HCT116 (cell line): ENCODE data around the gene CWC27. TPM values are rescaled to one million over a fixed set of nuclear protein-coding genes. Genes with fewer than 3 reads are reported as not detected.

Experiments used
- ATAC-seq: fragments of 200-7000 bp; cut with Tn5 transposase; 2 replicates; pipeline ENCODE4 v1.9.1; 2020; ENCODE audit warnings: mild to moderate bottlenecking, moderate library complexity
- BruUV-seq: library from RNA; stranded (reverse); fragments of 400-500 nt; replicated peaks from 2 replicates; lab custom pipeline; 2021; lab: Mats Ljungman, UMichigan
- CTCF ChIA-PET: fragments of 300-600 bp; sonication (Branson Sonifier 250); formaldehyde crosslinking; loops from one replicate; lab custom pipeline; 2021; ENCODE audit warnings: antibody characterized with exemption; lab: Charles Lee
- POLR2A ChIA-PET: fragments of 300-600, 350-600 bp; sonication (Branson Sonifier 250); formaldehyde crosslinking; loops from one replicate; lab custom pipeline; 2021; ENCODE audit warnings: antibody characterized with exemption; lab: Charles Lee
- RAD21 ChIA-PET, 2 experiments: fragments of 300-600 bp; sonication (Branson Sonifier 250); formaldehyde crosslinking; loops; one replicate each; lab custom pipeline; 2023; ENCODE audit warnings: low total read pairs in 2 of 2; ENCODE audit not compliant: uncharacterized antibody in 2 of 2, unreplicated experiment in 2 of 2, low non-redundant PET in 1 of 2; lab: Charles Lee
- DNase-seq: peaks from one replicate; pipeline ENCODE4 v3.0.0-alpha.2; 2010; ENCODE audit warnings: low read depth, low spot score
- H2AFZ ChIP-seq: fragments of 200-600 bp; shearing (Covaris generic), sonication (generic); 2 replicates; pipeline ENCODE4 v1.6.1; 2017; ENCODE audit warnings: low read depth, mixed run types, mixed read lengths, antibody characterized with exemption, low read length; ENCODE audit not compliant: poor library complexity, severe bottlenecking
- H3K27ac ChIP-seq: 2 replicates; pipeline ENCODE4 v1.5.1; 2012; ENCODE audit warnings: low read depth, low read length
- H3K27me3 ChIP-seq: fragments of 200-600 bp; sonication (generic); 2 replicates; pipeline ENCODE4 v1.6.1; 2016; ENCODE audit warnings: mixed run types, low read length, mixed read lengths; ENCODE audit not compliant: insufficient read depth
- H3K36me3 ChIP-seq, 2 experiments: fragments of 200-500 bp in 1 of 2; fragments of 200-600 bp in 1 of 2; sonication (Bioruptor generic) in 1 of 2; sonication (generic) in 1 of 2; 2 replicates each; pipeline versions ENCODE4 v1.5.1 to v1.6.1; 2014 to 2016; ENCODE audit warnings: low read length in 2 of 2, inconsistent platforms in 1 of 2, mixed read lengths in 1 of 2, mixed run types in 1 of 2; ENCODE audit not compliant: insufficient read depth in 2 of 2, control insufficient read depth in 1 of 2
- H3K4me1 ChIP-seq, 2 experiments: fragments of 200-600 bp in 1 of 2; sonication (generic) in 1 of 2; 2 replicates each; pipeline versions ENCODE4 v1.5.1 to v1.6.1; 2012 to 2017; ENCODE audit warnings: low read length in 2 of 2, inconsistent platforms in 1 of 2, mild to moderate bottlenecking in 1 of 2, mixed read lengths in 1 of 2, mixed run types in 1 of 2, moderate library complexity in 1 of 2; ENCODE audit not compliant: insufficient read depth in 2 of 2, control insufficient read depth in 1 of 2
- H3K4me2 ChIP-seq: fragments of 200-600 bp; sonication (generic); 2 replicates; pipeline ENCODE4 v1.6.1; 2017; ENCODE audit warnings: mixed run types, low read length, mixed read lengths
- H3K4me3 ChIP-seq, 2 experiments: fragments of 200-600 bp in 1 of 2; sonication (generic) in 1 of 2; replicated peaks in 1 of 2; 2 replicates each; pipeline ENCODE4 v1.5.1; 2011 to 2016; ENCODE audit warnings: low read length in 2 of 2, control low read depth in 1 of 2, low read depth in 1 of 2, mild to moderate bottlenecking in 1 of 2, mixed read lengths in 1 of 2, mixed run types in 1 of 2
- H3K79me2 ChIP-seq: fragments of 200-600 bp; sonication (generic); 2 replicates; pipeline ENCODE4 v1.6.1; 2017; ENCODE audit warnings: mild to moderate bottlenecking, mixed run types, low read length, moderate library complexity, mixed read lengths; ENCODE audit not compliant: insufficient read depth
- H3K9ac ChIP-seq: fragments of 200-600 bp; sonication (generic); 2 replicates; pipeline ENCODE4 v1.6.1; 2016; ENCODE audit warnings: low read length, mixed read lengths
- H3K9me2 ChIP-seq: fragments of 200-600 bp; sonication (generic), shearing (Covaris generic); 2 replicates; pipeline ENCODE4 v1.6.1; 2017; ENCODE audit warnings: mixed run types, mild to moderate bottlenecking, moderate library complexity; ENCODE audit not compliant: insufficient read depth
- H3K9me3 ChIP-seq, 2 experiments: fragments of 200-500 bp in 1 of 2; fragments of 200-600 bp in 1 of 2; sonication (Bioruptor generic) in 1 of 2; sonication (generic) in 1 of 2; 2 replicates each; pipeline ENCODE4 v1.6.1; 2014 to 2017; ENCODE audit warnings: low read length in 2 of 2, mixed read lengths in 2 of 2, inconsistent platforms in 1 of 2, low read depth in 1 of 2, mild to moderate bottlenecking in 1 of 2, mixed run types in 1 of 2, moderate library complexity in 1 of 2; ENCODE audit not compliant: control insufficient read depth in 1 of 2, insufficient read depth in 1 of 2
- H4K20me1 ChIP-seq: fragments of 200-600 bp; sonication (generic), shearing (Covaris generic); 2 replicates; pipeline ENCODE4 v1.6.1; 2017; ENCODE audit warnings: mixed run types, mild to moderate bottlenecking, moderate library complexity; ENCODE audit not compliant: insufficient read depth
- ATF3 ChIP-seq: IDR thresholded peaks from 2 replicates; pipeline ENCODE4 v1.6.1; 2012
- CBX3 ChIP-seq: IDR thresholded peaks from 2 replicates; pipeline ENCODE4 v1.6.1; 2012; ENCODE audit warnings: low read depth
- CEBPB ChIP-seq: IDR thresholded peaks from 2 replicates; pipeline ENCODE4 v1.6.1; 2012; ENCODE audit warnings: low read depth
- CTCF ChIP-seq, 3 experiments: fragments of 200-600 bp in 1 of 3; sonication (generic) in 1 of 3; IDR thresholded peaks in 2 of 3; conservative IDR thresholded peaks in 1 of 3; 2 replicates each; pipeline ENCODE4 v1.5.1; 2012 to 2017; ENCODE audit warnings: low read depth in 2 of 3, low read length in 2 of 3, antibody characterized with exemption in 1 of 3, borderline replicate concordance in 1 of 3, control low read depth in 1 of 3, mild to moderate bottlenecking in 1 of 3, mixed read lengths in 1 of 3, mixed run types in 1 of 3, moderate library complexity in 1 of 3; ENCODE audit not compliant: insufficient read depth in 1 of 3
- EZH2 ChIP-seq: fragments of 200-600 bp; sonication (generic); IDR thresholded peaks from 2 replicates; pipeline ENCODE4 v1.6.1; 2017; ENCODE audit warnings: antibody characterized with exemption, mixed run types
- EZH2phosphoT487 ChIP-seq: fragments of 200-600 bp; IDR thresholded peaks from 2 replicates; pipeline ENCODE4 v1.6.1; 2018; ENCODE audit warnings: antibody characterized with exemption, borderline replicate concordance
- FOSL1 ChIP-seq: IDR thresholded peaks from 2 replicates; pipeline ENCODE4 v1.6.1; 2012; ENCODE audit warnings: low read depth
- JUND ChIP-seq: IDR thresholded peaks from 2 replicates; pipeline ENCODE4 v1.6.1; 2012
- MAX ChIP-seq: IDR thresholded peaks from 2 replicates; pipeline ENCODE4 v1.6.1; 2012
- POLR2A ChIP-seq: IDR thresholded peaks from 2 replicates; pipeline ENCODE4 v1.7.0; 2011; ENCODE audit warnings: borderline replicate concordance; ENCODE audit not compliant: insufficient read depth, insufficient read length; ENCODE audit errors: extremely low read depth
- POLR2AphosphoS5 ChIP-seq: IDR thresholded peaks from 2 replicates; pipeline ENCODE4 v1.6.1; 2011; ENCODE audit warnings: mild to moderate bottlenecking, low read depth, low read length, moderate library complexity
- SIN3A ChIP-seq: IDR thresholded peaks from 2 replicates; pipeline ENCODE4 v1.6.1; 2012; ENCODE audit warnings: low read depth
- SP1 ChIP-seq: IDR thresholded peaks from 2 replicates; pipeline ENCODE4 v1.6.1; 2012; ENCODE audit warnings: low read depth
- YY1 ChIP-seq: IDR thresholded peaks from 2 replicates; pipeline ENCODE4 v1.6.1; 2011; ENCODE audit warnings: low read length, low read depth, moderate library complexity, mild to moderate bottlenecking; ENCODE audit not compliant: insufficient replicate concordance; ENCODE audit errors: extremely low read depth
- ZFX ChIP-seq: fragments of 450-650 bp; IDR thresholded peaks from 2 replicates; pipeline ENCODE4 v1.6.1; 2017
- ZNF274 ChIP-seq: fragments of 200-500 bp; sonication (Bioruptor generic); IDR thresholded peaks from 2 replicates; pipeline ENCODE4 v1.6.1; 2014; ENCODE audit warnings: mild to moderate bottlenecking, low read depth, low read length, inconsistent platforms
- intact Hi-C: fragments of 100-400 bp; cut with micrococcal nuclease; formaldehyde crosslinking; loops from 2 replicates; pipeline ENCODE4 v1.10.0; 2022
- total RNA-seq: library from RNA; stranded (reverse); gene quantifications from one replicate; pipeline ENCODE4 v1.2.1, GENCODE V29; 2021; ENCODE audit not compliant: unreplicated experiment

Gene CWC27
- total RNA-seq, 1 experiment from 2014 or later, result 29.1 TPM

GRCh38 chr5:65062469-65063083 lies 293.8 kb downstream of the CWC27 start:
- Histone ChIP-seq H3K4me3 (no peak overlapping the region), H3K9me3 (no peaks in the 10 kb centered on the region), H3K9me2 (no peaks in the 10 kb centered on the region), H3K27me3 (no peaks in the 10 kb centered on the region), H4K20me1 (no peaks in the 10 kb centered on the region), H2AFZ (no peak overlapping the region), H3K4me1 (no peaks in the 10 kb centered on the region)
- POLR2A ChIA-PET, result no interaction called here
- TF ChIP-seq CEBPB (no peak), FOSL1 (no peak), ZNF274 (no peak), CTCF (IDR thresholded peaks at IDR 0.05 in 2 of 3, conservative IDR thresholded peaks at IDR 0.05 in 1 of 3; ENCODE audit: borderline replicate concordance in 1 of 3, insufficient read depth in 1 of 3, low read depth in 2 of 3, low read length in 2 of 3) (no peak), YY1 (no peak), POLR2A (no peak)
- TF ChIP-seq, all 23 proteins: peak for 0
- no peak overlapping the region for H3K9ac ChIP-seq
- ChIA-PET RAD21 (no interaction called here), CTCF (no interaction called here)
- no peak for ATAC-seq
- no peaks in the 10 kb centered on the region for H3K36me3 ChIP-seq
- BruUV-seq, result no TSS peak
- no peaks in the 10 kb centered on the region for H3K79me2 ChIP-seq
- intact Hi-C loops, result no loop called here
- no peak overlapping the region for H3K27ac ChIP-seq
- no peak overlapping the region for H3K4me2 ChIP-seq
- no peak for DNase-seq

- ChIA-PET CTCF (no interaction called here), POLR2A (no interaction called here), RAD21 (no interaction called here)
- Histone ChIP-seq H2AFZ (no peak overlapping the region), H3K27me3 (no peaks in the 10 kb centered on the region), H3K36me3 (no peaks in the 10 kb centered on the region), H4K20me1 (no peaks in the 10 kb centered on the region), H3K4me1 (no peaks in the 10 kb centered on the region), H3K4me2 (no peak overlapping the region), H3K9ac (no peak overlapping the region), H3K9me3 (no peaks in the 10 kb centered on the region), H3K4me3 (no peak overlapping the region), H3K27ac (no peak overlapping the region), H3K9me2 (no peaks in the 10 kb centered on the region), H3K79me2 (no peaks in the 10 kb centered on the region)
- BruUV-seq, result no TSS peak
- DNase-seq (no peak), ATAC-seq (no peak)
- intact Hi-C loops, result no loop called here
- TF ChIP-seq ZFX (no peak), CBX3 (no peak), MAX (no peak), SIN3A (no peak), YY1 (no peak), SP1 (no peak), POLR2AphosphoS5 (no peak), JUND (no peak), ATF3 (no peak), FOSL1 (no peak), EZH2 (no peak), CEBPB (no peak), EZH2phosphoT487 (no peak), CTCF (IDR thresholded peaks at IDR 0.05 in 2 of 3, conservative IDR thresholded peaks at IDR 0.05 in 1 of 3; ENCODE audit: borderline replicate concordance in 1 of 3, insufficient read depth in 1 of 3, low read depth in 2 of 3, low read length in 2 of 3) (no peak)
These were observed 296.3 kb downstream of the CWC27 start for GRCh38 chr5:65065001-65065511.
